ENCODE measurements around the gene RCC2.
"Not testable (repeated sequence)": the region's sequence is repeated elsewhere in the genome, so short reads cannot be mapped to it uniquely, and the experiment has no call there.

Gene RCC2

DNA sequence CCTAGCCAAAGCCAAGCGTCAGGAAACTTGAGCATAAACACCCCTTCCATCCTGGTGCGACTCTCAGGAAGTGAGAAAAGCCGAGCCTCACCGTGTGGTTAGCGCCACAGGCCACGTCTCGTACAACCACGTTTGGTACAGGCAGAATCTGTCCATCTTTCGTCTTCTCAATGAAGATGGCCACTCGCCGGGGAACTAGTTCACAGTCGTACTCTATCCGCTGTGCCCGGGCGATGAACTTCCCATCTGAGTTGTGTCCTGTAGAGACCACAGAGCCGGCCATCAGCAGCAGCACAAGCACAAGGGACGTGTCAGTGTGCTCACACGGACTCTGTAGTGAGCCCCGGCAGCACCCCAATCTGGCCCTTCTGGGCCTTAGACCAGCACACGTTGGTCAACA lies 23.1 kb downstream of the RCC2 start:
- DNase-seq, result no peak

DNA sequence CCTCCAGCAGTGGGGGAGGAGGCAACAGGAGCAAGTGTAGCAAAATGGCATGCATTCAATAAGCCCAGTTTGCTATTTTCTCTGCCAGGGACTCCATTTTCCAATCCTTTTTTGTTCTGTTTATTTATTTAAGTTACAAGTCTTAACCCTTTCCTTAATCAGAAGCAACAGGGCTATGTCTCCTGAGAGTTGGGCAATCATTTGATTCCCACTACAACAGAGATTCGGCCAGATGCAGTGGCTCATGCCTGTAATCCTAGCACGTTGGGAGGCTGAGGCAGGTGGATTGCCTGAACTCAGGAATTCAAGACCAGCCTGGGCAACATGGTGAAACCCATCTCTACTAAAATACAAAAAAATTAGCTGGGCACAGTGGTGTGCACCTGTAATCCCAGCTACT lies 25.5 kb downstream of the RCC2 start:
- no peak for DNase-seq

DNA sequence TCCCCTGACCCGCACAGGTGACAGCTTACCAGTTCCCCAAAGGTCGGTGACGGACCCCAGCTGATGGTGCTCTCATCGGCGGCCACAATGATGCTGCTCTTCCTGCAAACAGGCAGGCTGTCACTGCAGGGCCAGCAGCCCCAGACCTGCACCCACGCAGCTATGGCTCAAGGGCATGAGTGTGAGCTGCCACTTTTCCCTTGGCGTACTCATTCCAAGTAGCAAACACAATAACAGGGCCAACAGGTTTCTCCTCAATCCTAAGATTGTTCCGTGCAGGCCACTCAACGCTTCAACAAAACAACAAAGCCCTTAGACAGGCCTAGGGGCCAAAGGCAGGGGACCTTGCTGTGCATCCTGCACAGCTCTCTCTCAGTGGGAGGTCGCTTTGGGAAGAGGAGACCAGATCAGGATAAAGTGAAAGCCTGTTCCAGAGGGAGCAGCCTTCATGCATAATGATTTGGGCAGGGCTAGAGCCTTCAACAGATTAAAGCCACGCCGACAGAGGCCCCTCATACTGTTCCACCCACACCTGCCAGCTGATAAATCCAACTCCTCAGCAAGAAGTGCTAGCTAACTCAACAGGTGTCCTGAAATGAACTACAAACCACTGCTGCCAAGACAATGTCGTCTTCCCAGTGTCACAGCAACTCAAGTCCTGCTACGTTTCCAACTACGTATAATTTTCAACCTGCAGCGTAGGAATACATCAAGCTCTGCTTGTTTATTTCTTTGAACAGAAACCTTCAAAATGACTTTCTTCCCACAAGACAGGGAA lies 27.2 kb downstream of the RCC2 start:
- DNase-seq, result no peak

DNA sequence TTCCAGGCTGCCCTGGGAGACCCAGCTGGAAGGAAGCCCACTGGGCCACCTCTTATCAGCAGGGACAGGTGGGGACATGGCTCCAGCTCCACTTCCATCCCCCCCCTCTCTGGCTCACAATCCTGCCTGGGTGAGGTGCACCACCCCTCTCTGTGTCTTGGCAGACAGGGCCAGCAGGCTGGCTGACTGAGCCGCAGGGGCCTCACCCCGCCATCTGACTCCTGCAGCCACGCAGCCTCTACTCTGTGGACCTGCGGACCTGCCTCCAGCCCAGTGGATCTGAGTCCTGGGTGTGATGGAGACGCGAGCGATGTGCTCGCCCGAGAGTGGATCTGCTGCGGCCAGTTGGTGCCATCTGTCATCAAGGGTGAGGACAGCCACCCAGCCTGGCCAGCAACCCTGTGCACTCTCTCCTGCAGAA lies 30.1 kb downstream of the RCC2 start:
- no peak for DNase-seq

DNA sequence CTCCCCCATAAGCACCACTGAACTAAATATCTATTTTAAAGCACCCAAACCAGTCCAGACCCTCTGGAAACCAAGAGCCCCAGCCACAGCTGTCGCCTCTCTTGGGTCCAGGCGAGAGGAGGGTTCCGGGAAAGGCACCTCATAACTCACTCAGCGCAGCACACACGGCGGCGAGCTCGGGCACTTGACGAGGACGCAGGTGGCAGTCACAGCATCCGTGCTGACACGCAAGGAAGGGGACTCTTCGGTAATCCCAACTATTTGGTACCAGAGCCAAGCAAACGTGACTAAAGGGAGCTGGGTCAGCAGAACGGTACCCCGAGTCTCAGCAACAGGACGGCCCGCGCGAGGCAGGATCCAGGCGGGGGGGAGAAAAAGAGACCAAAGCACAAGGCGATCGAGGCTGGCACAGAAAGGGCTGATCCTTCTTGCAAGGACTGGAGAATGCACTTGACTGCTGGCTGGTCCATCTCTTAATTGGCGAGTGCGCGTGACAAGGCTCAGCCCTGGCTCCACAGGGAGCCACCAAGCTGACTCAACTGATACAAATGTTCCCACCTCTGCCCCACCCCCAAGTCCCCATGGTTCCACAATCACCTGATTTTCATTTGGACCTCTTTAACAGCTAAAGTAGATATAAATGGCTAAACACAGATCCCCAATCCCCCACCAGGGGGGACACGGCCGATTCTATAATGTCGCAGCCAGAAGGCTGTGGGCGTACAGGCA lies 31.5 kb downstream of the RCC2 start:
- DNase-seq, result not testable (repeated sequence)

DNA sequence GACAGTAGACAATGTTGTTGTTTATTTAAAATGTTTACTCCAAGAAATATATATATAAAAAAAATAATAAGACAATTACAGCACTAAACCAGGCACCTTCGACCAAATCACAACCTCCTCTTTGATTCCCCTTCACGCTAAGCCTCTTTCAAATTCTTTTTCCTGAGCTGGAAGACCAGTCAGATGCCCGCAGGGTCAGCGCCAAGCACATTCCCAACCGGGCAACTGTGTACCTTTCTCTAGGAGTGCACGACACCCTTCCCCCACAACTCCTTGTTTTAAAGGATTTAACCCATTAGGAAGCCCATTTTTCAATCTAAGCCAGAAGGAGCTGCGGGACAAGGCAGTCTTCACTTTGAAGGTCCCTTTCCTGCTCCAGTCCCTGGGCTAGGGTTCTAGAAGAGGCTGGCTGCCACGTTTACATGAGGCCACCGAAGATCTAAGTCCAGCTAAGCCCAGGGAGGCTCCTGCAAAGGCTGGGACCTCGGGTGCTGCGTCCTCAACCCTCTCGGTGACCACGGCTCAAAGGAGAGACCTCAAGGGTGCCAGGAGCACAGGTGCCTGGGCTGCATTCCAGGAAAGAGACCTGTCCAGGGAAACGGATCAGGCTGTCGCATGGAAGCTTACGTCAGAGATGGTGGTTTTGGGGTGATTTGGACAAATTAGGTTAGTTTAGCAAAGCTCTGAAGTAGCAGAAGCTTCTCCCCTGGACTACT lies 32.6 kb downstream of the RCC2 start:
- DNase-seq, result not testable (repeated sequence)

DNA sequence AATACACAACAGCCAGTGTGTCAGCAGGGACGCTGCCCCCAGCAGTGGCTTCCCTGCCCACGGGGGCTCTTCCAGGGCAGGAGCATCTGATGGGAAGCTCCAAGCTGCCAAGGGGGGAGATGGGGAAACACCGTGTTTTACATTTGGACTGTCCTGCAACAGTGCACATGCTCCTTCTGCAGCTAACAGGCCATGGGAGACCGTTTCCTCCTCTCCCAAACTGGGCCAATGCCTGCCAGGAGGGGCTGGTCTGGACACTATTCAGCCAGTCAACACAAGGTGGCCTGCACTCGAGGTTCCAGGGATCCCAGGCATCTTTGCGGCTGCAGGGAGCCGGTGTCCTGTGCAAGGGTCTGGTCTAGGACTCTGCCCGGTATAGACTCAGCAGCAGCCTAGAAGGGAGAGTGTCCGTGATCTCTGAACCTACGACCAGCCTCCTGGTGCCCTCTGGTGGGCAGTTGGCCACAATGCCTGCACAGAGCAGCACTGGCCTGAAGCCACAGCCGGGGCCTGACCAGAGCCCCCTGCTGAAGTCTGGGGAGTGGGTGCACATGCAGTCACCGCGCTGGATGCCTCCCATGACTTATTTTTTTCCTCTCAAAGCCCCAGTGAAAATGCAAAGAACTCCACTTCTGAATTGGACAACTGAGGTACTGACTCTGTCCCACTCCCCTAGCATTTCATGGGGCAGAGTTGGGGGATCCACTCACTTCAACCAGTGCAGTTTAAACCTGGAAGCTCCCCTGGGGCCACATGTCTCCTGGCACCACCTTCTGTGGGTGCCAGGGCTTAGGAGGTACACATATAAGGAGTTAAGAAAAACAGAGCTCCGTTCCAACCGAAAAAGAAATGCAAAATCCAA lies 33.3 kb downstream of the RCC2 start:
- peak; percentile 48 to 52 for DNase-seq

DNA sequence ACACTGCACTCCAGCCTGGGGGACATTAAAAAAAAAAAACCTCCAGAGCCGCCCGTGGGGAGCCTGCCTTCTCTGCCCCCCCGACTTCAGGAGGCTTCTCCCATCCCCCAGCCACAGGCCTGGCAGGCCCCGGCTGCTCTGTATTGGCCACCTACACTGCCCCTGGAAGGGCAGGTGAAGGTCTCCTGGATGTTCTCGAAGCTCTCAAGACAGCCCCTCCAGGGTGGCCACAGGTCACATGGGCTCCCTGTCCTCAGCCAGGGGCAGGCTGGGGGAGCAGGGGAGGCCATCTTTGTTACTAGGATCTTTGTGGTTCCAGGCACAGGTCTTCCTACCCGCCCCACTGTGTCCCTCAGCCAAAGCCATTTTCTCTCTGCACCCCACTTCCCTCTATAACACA lies 34.7 kb downstream of the RCC2 start:
- no peak for DNase-seq

DNA sequence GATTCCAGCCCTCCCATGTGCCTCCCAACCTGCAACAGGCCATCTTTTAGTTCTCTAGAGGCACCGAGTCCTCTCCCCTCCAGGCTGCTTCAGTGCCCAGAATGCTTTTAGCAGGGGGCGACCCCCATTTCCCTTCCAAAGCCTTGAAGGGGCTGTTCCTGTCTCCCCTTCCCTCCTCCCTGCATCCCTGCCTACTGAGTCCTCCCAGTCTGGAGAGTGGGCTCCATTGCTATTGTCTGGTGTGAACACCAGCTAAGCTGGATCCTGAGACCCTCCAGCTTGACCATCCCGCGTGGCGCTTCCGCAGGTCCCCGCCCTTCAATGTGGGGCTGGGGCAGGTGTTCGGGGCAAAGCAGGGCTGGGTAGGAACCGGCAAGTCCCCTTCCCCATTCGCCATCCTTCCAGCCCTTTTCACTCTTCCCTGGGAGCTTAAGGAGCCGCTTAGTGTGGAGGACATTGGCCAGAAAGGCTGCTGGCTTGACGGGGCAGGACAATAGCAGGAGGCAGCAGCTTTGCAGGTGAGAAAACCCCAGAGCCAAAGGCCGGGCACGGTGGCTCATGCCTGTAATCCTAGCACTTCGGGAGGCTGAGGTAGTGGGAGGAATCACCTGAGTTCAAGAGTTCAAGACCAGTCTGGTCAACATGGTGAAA lies 35.3 kb downstream of the RCC2 start:
- no peak for DNase-seq

DNA sequence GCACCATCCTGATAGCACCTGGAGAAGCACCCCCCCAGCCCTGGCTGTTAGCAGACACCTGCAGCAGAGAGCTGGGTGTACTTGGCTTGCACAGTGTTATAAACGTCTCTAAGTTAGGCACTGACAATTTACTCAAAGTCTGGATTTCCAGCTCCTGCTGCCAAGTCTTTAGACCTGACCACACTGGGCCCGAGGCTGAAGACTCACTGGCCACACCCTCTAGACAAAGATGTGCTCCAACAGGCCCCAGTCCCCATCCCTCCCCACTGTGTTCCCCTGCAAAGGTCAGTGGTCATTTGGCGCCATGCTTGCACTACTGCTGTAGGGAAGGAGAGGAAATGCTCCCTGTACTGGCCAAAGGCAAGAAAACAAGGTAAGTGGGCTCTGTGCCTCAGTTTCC lies 36.4 kb downstream of the RCC2 start:
- no peak for DNase-seq

DNA sequence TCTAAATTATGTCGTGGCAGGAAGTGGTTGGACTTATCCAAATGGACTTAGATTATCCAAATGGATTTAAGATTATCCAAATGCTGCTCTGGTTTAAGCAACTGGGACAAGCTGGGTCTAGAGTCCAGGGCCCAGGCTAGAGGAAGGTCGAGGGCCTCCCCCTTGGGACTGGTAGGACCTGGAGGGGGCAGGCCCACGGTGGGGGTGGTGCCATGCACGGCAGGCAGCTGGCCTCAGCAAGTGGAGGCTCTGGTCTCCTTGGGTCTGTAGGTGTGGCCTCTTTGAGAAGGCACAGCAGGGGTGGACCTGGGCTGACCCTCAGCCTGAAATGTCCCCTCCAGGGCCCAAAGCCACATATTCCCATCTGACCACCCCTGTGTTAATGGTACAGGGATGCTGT lies 37.6 kb downstream of the RCC2 start:
- DNase-seq, result no peak

DNA sequence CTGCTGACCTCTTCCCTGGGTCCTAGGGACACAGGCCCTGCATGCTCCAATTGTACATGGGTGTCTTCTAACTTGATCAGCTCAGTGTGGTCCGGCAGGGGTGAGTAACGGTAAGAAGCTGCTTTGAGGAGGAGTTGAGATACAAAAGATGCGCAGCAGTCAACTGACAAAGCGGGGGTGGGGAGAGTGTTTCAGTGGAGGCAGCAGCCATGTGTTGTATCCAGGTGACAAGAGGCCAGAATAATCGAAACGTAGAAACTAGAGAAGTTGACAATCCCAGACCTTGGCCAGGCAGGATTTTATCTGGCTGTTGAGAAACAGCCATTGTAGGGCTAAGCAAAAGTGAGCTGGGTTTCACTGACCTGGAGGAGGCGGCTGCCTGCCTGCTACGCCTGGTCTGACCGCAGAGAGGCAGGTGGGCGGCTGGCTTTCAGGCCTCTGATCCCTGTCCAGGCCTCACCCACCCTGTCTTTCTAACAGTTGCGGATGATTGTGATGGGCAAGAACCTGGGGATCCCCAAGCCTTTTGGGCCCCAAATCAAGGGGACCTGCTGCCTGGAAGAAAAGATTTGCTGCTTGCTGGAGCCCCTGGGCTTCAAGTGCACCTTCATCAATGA lies 38.6 kb downstream of the RCC2 start:
- no peak for DNase-seq

DNA sequence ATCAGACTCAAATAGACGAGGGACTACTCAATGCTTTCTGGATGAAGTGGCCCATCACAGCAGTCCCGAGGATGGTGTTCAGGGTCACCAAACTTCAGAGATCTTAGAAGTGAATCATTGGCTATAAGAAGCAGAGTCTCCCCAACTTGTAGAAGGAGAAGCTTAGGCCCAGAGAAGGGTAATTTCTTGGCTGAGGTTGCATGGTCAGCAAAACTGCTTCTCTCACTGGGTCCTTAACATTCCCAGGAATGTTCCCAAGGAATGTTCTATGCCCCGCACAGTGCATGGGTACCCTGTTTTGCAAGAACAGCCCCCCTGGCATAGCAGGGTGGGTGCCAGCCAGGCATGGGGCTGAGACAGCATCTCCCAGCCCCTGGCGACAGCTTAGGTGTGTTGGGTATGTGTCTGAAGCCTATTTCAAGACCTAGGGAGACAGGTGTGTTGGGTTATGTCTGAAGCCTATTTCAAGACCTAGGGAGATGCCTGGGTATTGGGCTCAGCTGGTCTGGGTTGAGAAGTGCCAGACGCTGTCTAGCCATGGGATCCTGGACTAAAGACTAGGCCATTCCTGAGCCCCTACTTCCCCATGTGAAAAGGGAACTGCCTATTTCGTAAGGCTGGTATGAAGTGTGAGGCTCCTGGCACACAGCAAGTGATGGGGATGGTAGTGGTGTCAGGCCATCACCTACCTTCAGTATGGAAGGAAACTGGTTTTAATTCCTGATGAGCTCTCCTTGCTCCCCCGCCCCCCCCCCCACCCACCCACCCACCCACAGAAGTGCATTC lies 41.4 kb downstream of the RCC2 start:
- peak; percentile 50 to 63 for DNase-seq

DNA sequence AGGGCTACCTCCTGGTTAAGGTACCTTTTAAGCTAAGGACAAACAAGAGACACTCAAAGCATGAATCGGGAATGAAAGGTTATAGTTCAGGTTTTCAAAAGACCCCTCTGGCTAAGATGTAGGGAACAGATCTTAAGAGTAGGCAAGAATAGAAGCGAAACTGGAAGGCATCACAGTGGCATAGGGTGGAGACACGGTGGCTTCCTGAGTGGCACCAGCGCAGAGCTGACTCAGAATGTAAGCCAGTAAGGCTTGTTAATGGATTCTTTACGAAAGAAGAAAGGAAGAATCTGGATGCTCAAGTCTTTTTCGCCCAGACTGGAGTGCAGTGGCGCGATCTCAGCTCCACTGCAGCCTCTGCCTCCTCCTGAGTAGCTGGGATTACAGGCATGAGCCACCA lies 46.2 kb downstream of the RCC2 start:
- no peak for DNase-seq

DNA sequence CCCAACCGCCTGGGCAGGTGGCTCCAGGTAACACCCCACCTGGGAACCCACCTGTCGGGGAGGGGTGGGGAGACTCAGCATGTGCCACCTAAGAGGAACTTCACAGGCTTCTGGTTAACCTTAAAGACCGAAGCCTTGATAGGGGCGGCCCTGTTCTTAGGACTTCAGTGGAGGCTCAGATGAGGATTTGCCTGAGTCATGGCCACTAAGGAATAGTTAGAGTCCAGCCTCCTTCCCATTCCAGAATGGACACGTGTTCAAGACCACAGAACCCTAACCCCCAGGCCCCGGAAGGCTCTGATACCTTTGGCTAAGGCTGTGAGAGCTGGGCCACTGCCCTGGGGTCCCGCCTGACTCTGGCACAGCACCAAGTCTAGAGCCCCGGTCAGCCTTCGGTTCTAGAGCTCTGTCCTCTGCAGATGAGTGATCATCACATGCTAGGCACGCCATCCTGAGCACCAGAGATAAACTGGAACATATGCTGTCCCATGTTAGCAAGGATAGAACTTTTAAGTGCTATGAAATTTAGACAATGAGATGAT lies 47.2 kb downstream of the RCC2 start:
- DNase-seq, result no peak

DNA sequence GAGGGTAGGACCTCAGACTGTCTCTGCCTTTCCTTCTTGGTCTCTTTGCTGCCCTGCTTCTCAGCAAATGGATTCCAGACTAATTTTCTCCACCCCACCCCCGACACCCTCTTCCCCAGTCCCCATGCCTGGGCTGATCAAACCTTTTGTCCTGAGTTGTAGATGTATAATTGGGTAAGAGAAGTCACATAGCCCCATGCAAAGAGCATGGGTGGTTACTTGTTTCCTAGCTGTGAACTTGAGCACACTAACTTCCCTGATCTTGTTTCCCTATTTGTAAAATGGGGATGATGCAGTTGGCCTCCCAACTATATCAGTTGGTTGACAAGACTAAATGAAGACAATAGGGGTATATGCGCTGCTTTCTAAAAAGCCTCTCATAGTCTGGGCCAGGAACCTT lies 58.3 kb downstream of the RCC2 start:
- DNase-seq, result no peak

DNA sequence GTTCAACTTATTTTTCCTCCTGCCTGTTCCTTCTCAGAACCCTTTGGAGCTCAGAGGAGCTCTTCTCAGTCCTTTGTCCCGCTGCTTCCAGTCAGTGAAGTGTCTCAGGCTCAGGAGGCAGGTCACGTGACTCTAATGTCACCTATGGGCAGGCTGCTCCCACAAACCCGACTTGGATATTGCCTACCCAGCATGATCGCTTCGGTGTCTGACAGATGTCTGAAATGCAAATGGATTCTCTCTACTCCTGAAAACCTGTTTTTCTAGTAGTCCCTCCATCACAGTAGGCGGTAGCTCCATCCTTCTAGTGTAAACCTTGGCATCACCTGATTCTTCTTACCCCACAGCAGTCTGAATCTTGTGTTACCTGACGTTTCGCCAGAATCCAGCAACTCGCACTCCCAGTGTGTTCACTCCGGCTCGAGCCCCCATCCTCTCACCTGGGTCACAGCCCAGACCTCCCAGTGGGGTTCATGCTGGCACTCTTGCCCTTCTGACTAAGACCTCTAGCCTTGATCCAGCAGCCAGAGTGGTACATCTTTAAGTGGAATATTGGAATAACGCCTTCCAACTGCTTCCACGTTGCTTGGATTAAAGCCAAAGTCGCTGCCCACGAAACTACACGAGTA lies 62.0 kb downstream of the RCC2 start:
- no peak for DNase-seq

DNA sequence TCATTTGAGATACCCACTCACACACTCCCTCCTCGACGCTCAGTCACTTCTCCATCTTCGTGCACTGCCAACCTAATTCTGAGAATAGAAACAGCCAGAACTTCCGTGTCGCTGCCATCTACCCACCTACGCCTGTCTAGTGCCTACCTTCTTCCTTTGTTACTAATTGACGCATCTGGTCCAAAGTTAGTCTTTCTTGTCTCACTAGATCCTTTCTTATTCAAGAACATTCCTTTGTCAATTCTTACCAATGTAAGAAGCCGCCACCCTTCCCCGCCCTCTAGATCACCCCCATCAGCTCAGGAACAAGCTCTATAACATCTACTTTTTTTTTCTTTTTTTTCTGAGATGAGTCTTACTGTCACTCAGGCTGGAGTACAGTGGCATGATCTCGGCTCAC lies 63.8 kb downstream of the RCC2 start:
- DNase-seq, result no peak

DNA sequence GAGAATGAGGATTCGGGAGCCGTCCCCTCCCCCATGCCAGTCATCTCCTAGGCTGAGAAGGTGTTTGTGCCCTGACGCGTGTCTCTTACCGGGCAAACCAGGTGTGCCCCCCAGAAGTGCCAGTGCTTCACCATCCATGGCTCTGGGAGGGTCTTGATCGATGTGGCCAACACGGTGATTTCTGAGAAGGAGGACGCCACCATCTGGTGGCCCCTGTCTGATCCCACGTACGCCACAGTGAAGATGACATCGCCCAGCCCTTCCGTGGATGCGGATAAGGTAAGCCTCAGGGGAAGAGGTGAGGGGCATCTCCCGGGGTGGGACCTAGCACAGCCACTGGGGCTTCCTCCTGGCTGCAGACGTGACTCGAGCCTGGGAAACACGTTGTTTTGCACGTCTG lies 66.5 kb downstream of the RCC2 start:
- no peak for DNase-seq

DNA sequence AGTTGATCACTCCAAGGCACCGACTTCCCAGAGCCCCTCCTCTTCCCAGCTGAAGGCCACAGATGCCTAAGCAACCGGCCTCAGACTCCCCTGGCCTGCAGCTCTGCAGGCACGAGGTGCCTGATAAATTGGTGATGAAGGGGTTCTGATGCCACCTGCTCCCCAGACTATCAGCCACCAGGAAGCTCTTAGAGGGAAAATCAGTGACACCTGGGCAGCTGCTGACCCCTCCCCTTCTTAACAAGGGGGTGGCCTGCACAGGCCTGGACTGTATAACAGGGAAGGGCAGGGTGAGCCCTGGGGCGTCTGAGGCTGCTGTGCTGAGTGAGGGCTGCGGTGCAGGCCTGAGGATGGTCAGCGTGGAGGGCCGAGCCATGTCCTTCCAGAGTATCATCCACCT lies 67.6 kb downstream of the RCC2 start, which contains the start of gene PADI6:
PADI6 (plus strand) TSS at position 301 of the 400 bp plus-strand sequence; CDS start at position 351, 50 bp downstream.
- DNase-seq, result no peak
